A549 (cell line): Measurements from ENCODE around the gene CALML5. TPM values are rescaled to one million over a fixed set of nuclear protein-coding genes. Genes with fewer than 3 reads are reported as not detected.

Source experiments
- ATAC-seq, 2 experiments: fragments of 200-7000 bp in 1 of 2; fragments of >200 bp in 1 of 2; cut with Nextera tagmentation in 1 of 2; cut with Tn5 transposase in 1 of 2; 3 replicates each; pipeline versions ENCODE4 v1.8.0 to v1.9.1; 2018 to 2020; ENCODE audit warnings: mild to moderate bottlenecking in 1 of 2, moderate library complexity in 1 of 2
- CTCF ChIA-PET: fragments of 300-600 bp; sonication (Branson Sonifier 250); formaldehyde crosslinking; extraction: SDS; loops from one replicate; lab custom pipeline; 2021; ENCODE audit warnings: antibody characterized with exemption, inconsistent platforms; lab: Yijun Ruan, JAX
- POLR2A ChIA-PET: fragments of 350-600 bp; formaldehyde crosslinking; extraction: SDS; loops from one replicate; lab custom pipeline; 2021; ENCODE audit warnings: antibody characterized with exemption, inconsistent platforms; lab: Yijun Ruan, JAX
- DNase-seq, 2 experiments: peaks; one replicate each; pipeline versions ENCODE4 v3.0.0 to v3.0.0-alpha.2; 2011 to 2016; ENCODE audit warnings: low read depth in 1 of 2, low spot score in 1 of 2
- FAIRE-seq: peaks from 2 replicates; lab custom pipeline; 2011; peaks lifted over from hg19 to GRCh38; lab: Jason Lieb, UNC
- H3K27ac ChIP-seq, 2 experiments: fragments of >200 bp; sonication (Bioruptor Twin); formaldehyde crosslinking; 3 replicates each; pipeline ENCODE4 v1.5.1; 2016 to 2017
- H3K4me1 ChIP-seq: fragments of >200 bp; sonication (Bioruptor Twin); formaldehyde crosslinking; 3 replicates; pipeline ENCODE4 v1.6.1; 2016
- H3K4me2 ChIP-seq: fragments of >200 bp; sonication (Bioruptor Twin); formaldehyde crosslinking; 3 replicates; pipeline ENCODE4 v1.6.1; 2016
- H3K4me3 ChIP-seq: fragments of >200 bp; sonication (Bioruptor Twin); formaldehyde crosslinking; 3 replicates; pipeline ENCODE4 v1.5.1; 2016
- H3K9me3 ChIP-seq: fragments of >200 bp; sonication (Bioruptor Twin); formaldehyde crosslinking; 3 replicates; pipeline ENCODE4 v1.6.1; 2016
- BHLHE40 ChIP-seq: IDR thresholded peaks from 2 replicates; pipeline ENCODE4 v1.6.1; 2012; ENCODE audit warnings: low read depth, low read length, inconsistent platforms
- CHD4 ChIP-seq: fragments of 200-600 bp; sonication (generic); IDR thresholded peaks from 2 replicates; pipeline ENCODE4 v1.6.1; 2016; ENCODE audit warnings: antibody characterized with exemption, mild to moderate bottlenecking, borderline replicate concordance
- ELK1 ChIP-seq: fragments of 150-350 bp; IDR thresholded peaks from 2 replicates; pipeline ENCODE4 v1.6.1; 2014; ENCODE audit warnings: low read depth, mild to moderate bottlenecking, low read length
- EP300 ChIP-seq, 2 experiments: fragments of >200 bp; sonication (Bioruptor Twin); formaldehyde crosslinking; IDR thresholded peaks; 2 replicates in 1 of 2; 3 replicates in 1 of 2; pipeline ENCODE4 v1.6.1; 2016 to 2017
- HOXA7 ChIP-seq: fragments of 250-450 bp; sonication (Bioruptor Pico); IDR thresholded peaks from 2 replicates; pipeline ENCODE4 v1.5.0; 2020; ENCODE audit warnings: mild to moderate bottlenecking, moderate library complexity
- KDM1A ChIP-seq: fragments of 200-600 bp; sonication (generic); IDR thresholded peaks from 2 replicates; pipeline ENCODE4 v1.6.1; 2016; ENCODE audit warnings: low read depth, mild to moderate bottlenecking
- KDM5A ChIP-seq: fragments of 200-600 bp; sonication (generic); IDR thresholded peaks from 2 replicates; pipeline ENCODE4 v1.6.1; 2016; ENCODE audit warnings: antibody characterized with exemption, mild to moderate bottlenecking
- MAX ChIP-seq: IDR thresholded peaks from 2 replicates; pipeline ENCODE4 v1.6.1; 2012
- NFE2L2 ChIP-seq: fragments of 150-350 bp; conservative IDR thresholded peaks from 2 replicates; pipeline ENCODE4 v1.6.1; 2014; ENCODE audit warnings: low read length
- PHF8 ChIP-seq: fragments of 200-600 bp; sonication (generic); IDR thresholded peaks from 2 replicates; pipeline ENCODE4 v1.6.1; 2016; ENCODE audit warnings: low read depth, mild to moderate bottlenecking, antibody characterized with exemption, moderate library complexity, borderline replicate concordance
- POLR2A ChIP-seq: IDR thresholded peaks from 2 replicates; pipeline ENCODE4 v1.6.1; 2012; ENCODE audit warnings: mild to moderate bottlenecking, low read length
- RAD21 ChIP-seq, 2 experiments: fragments of >200 bp in 1 of 2; sonication (Bioruptor Twin) in 1 of 2; formaldehyde crosslinking in 1 of 2; IDR thresholded peaks in 1 of 2; conservative IDR thresholded peaks in 1 of 2; 2 replicates in 1 of 2; 3 replicates in 1 of 2; pipeline ENCODE4 v1.6.1; 2012 to 2018; ENCODE audit warnings: inconsistent platforms in 1 of 2
- RFX5 ChIP-seq: fragments of 450-650 bp; IDR thresholded peaks from 2 replicates; pipeline ENCODE4 v1.7.1; 2014; ENCODE audit warnings: antibody characterized with exemption, mild to moderate bottlenecking, moderate library complexity
- RNF2 ChIP-seq: fragments of 200-600 bp; sonication (generic); IDR thresholded peaks from 2 replicates; pipeline ENCODE4 v1.6.1; 2016; ENCODE audit warnings: low read depth, mild to moderate bottlenecking, antibody characterized with exemption, moderate library complexity, borderline replicate concordance
- WGBS: methylation state at CpG from one replicate; pipeline ENCODE4 v1.1.6; 2017; ENCODE audit errors: missing lambda C conversion rate; 5-methylcytosine and 5-hydroxymethylcytosine counted together
- polyA plus RNA-seq, 4 experiments: library from polyadenylated mRNA; depleted of rRNA in 3 of 4; stranded (reverse); fragments of >200 nt; fragmentation: RNase III in 1 of 4; extraction: RNeasy Plus Mini Kit Qiagen cat#74134 plus additional on column Dnase treatment in 1 of 4; gene quantifications; 2 replicates in 3 of 4; 3 replicates in 1 of 4; pipeline ENCODE4 v1.2.3, GENCODE V29; 2011 to 2017
- TF ChIP-seq, protein P1 (sequence below): fragments of 250-450 bp; sonication (Bioruptor Pico); IDR thresholded peaks from 2 replicates; pipeline ENCODE4 v1.5.0; 2020; ENCODE audit warnings: low read depth, mild to moderate bottlenecking, moderate library complexity

Gene CALML5
- polyA plus RNA-seq, 2 of the 4 experiments (the other 2 are of a cell fraction), result not detected

- peak overlapping the region; percentile 87 for H3K4me2 ChIP-seq
- CTCF ChIA-PET, result interaction anchor here (1.3 to 6.4 kb wide), 3 partner anchors 44 to 79 kb away, joined by 4 to 77 read pairs (median 6); no protein-coding TSS in a partner anchor
- FAIRE-seq, result no peak
- TF ChIP-seq KDM1A (peak; percentile 87), KDM5A (no peak), CHD4 (peak; percentile 89; the same call in 1 of the 2 replicates)
- POLR2A ChIA-PET, result no interaction called here
- H3K4me3 ChIP-seq, result 0 out of 3 replicates have a peak overlapping the region, but pooled peaks have one; percentile 22
- H3K4me1 ChIP-seq, result peaks cover 57% of the 10 kb centered on the region
- peaks cover 38% of the 10 kb centered on the region for H3K9me3 ChIP-seq
- WGBS, result 63% methylated on average over 2 of the region's 2 CpGs
- peak overlapping the region; percentile 92 to 96 for H3K27ac ChIP-seq
- no peak for DNase-seq
- ATAC-seq, result peak in 1 of 2 experiments; percentile 1; a peak in 2 of 6 replicates
Measured at GRCh38 chr10:5545426-5545777, 46.0 kb upstream of the CALML5 start.

DNA sequence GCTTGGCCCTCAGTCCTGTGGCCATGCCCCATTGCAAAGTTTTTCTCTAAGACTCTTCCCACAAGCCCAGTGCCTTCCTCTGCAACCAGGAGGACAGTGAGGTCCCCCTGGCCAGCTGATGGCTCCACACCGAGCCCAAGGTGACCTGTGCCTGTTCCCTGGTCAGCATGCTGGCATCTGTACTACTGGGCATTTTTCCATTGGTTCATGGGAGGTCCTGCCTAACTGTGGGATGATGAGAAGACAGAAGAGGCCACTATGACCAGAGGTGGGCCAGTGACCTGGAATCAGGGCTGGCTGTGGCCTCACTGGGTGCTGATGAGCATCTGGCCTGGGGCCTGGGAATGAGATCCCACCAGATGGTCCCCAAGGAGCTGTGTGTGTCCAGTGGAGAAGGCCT is 45.6 kb upstream of the CALML5 start:
- FAIRE-seq, result no peak
- TF ChIP-seq BHLHE40 (no peak), NFE2L2 (no peak), RAD21 (conservative IDR thresholded peaks at IDR 0.05 in 1 of 2, IDR thresholded peaks at IDR 0.05 in 1 of 2) (no peak), CHD4 (no peak)
- TF ChIP-seq, protein P1, sequence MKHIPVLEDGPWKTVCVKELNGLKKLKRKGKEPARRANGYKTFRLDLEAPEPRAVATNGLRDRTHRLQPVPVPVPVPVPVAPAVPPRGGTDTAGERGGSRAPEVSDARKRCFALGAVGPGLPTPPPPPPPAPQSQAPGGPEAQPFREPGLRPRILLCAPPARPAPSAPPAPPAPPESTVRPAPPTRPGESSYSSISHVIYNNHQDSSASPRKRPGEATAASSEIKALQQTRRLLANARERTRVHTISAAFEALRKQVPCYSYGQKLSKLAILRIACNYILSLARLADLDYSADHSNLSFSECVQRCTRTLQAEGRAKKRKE (CRISPR knock-in tag), result no peak
- TF ChIP-seq, all 56 proteins: peak for 0
- Histone ChIP-seq H3K4me1 (peaks cover 54% of the 10 kb centered on the region), H3K9me3 (peaks cover 41% of the 10 kb centered on the region), H3K27ac (peak overlapping the region; percentile 92 to 96), H3K4me3 (no peak overlapping the region), H3K4me2 (peak overlapping the region; percentile 87)
- ChIA-PET POLR2A (no interaction called here), CTCF (interaction anchor here (1.3 to 6.4 kb wide), 2 partner anchors 48 to 79 kb away, joined by 4 to 77 read pairs; no protein-coding TSS in a partner anchor)
- no peak for DNase-seq
- WGBS, result 100% methylated on average over 1 of the region's 1 CpG
- no peak for ATAC-seq

DNA sequence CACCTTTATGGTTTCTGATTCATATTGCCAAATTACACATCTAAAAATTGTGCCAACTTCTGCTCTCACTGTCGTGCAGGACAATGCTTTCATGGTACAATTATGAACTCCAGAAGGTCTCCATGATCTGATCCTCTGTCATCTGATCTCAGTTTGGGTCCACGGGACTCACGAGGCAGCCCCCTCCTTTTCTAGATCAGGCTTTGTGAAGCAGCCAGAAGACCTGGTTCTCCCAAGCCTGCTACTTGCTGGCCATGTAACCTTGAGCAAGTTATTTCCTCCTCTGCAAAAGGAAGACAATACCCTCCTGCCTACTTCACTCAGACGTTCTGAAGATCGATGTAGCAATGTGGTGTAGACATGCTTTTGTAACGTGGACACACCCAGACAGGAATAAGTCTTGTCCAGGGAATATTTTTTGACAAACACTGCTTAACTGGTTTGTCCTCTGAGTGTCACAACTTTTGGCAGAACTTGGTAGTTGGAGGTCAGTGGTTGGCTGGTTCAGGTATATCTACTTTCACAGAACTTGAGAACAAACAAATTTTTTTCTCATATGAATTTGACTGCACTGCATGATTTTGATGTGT is 44.9 kb upstream of the CALML5 start:
- FAIRE-seq (no peak), ATAC-seq (no peak), DNase-seq (no peak)
- Histone ChIP-seq H3K4me3 (no peak overlapping the region), H3K4me1 (peaks cover 47% of the 10 kb centered on the region), H3K9me3 (peaks cover 43% of the 10 kb centered on the region), H3K27ac (peak overlapping the region; percentile 92 to 96; a peak in 5 of 6 replicates), H3K4me2 (no peak overlapping the region)
- TF ChIP-seq MAX (no peak), PHF8 (no peak), POLR2A (no peak), EP300 (IDR thresholded peaks at IDR 0.05) (no peak), KDM1A (no peak)
- POLR2A ChIA-PET, result no interaction called here
- CTCF ChIA-PET, result no interaction called here
- 90% methylated on average over 6 of the region's 6 CpGs for WGBS

DNA sequence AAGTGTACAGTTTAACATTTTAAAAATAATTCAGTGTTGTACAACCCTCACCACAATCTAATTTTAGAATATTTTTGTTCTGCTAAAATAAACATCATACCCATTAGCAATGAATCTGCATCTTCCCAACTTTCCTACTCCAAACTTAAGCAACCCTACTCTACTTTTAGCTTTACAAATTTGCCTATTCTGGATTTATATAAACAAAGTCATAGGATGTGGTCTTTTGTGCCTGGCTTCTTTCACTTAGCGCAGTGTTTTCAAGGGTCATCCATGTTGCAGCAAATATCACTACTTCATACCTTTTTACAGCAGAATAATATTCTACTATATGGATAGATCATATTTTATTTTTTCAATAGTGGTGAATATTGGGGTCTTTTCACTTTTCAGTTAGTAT is 44.3 kb upstream of the CALML5 start:
- H3K9me3 ChIP-seq, result peaks cover 43% of the 10 kb centered on the region
- H3K4me3 ChIP-seq, result no peak overlapping the region
- H3K27ac ChIP-seq, result no peak overlapping the region
- WGBS, result 96% methylated on average over 1 of the region's 1 CpG
- peak in 1 of 2 experiments; percentile 33 for DNase-seq
- peaks cover 44% of the 10 kb centered on the region for H3K4me1 ChIP-seq
- H3K4me2 ChIP-seq, result no peak overlapping the region
- POLR2A ChIA-PET, result no interaction called here
- no peak for TF ChIP-seq RNF2
- TF ChIP-seq RFX5, result no peak
- TF ChIP-seq HOXA7 (CRISPR knock-in tag), result no peak
- no peak for TF ChIP-seq ELK1
- FAIRE-seq, result no peak
- CTCF ChIA-PET, result interaction anchor here (0.6 kb wide), 1 partner anchor 60 kb away, joined by 3 read pairs; no protein-coding TSS in a partner anchor
- ATAC-seq, result no peak
